OCI-LY7 (cell line): ENCODE results near the gene LPAR2. TPM values are rescaled to one million over a fixed set of nuclear protein-coding genes. Genes with fewer than 3 reads are reported as not detected.

Experiments used
- BruUV-seq: library from RNA; stranded (reverse); fragments of 400-500 nt; replicated peaks from 2 replicates; lab custom pipeline; 2021; lab: Mats Ljungman, UMichigan
- CTCF ChIA-PET: fragments of 300-600 bp; sonication (Branson Sonifier 250); formaldehyde crosslinking; loops from one replicate; lab custom pipeline; 2022; ENCODE audit warnings: antibody characterized with exemption; ENCODE audit not compliant: unreplicated experiment; lab: Charles Lee
- POLR2A ChIA-PET: fragments of 300-600 bp; sonication (Branson Sonifier 250); formaldehyde crosslinking; loops from one replicate; lab custom pipeline; 2022; ENCODE audit warnings: antibody characterized with exemption; lab: Charles Lee
- DNase-seq: peaks from one replicate; pipeline ENCODE4 v3.0.0-alpha.2; 2015; ENCODE audit warnings: low spot score
- H2AFZ ChIP-seq: fragments of 200-600 bp; sonication (generic), shearing (Covaris generic); 2 replicates; pipeline ENCODE4 v1.6.1; 2014; ENCODE audit warnings: mild to moderate bottlenecking, antibody characterized with exemption, low read length, moderate library complexity
- H3K27ac ChIP-seq: fragments of 200-600 bp; sonication (generic); 2 replicates; pipeline ENCODE4 v1.5.1; 2014; ENCODE audit warnings: mixed run types, low read depth, mild to moderate bottlenecking, moderate library complexity, low read length, inconsistent platforms; ENCODE audit not compliant: poor library complexity, severe bottlenecking
- H3K36me3 ChIP-seq: fragments of 200-600 bp; sonication (generic); 2 replicates; pipeline ENCODE4 v1.6.1; 2014; ENCODE audit warnings: mild to moderate bottlenecking, antibody characterized with exemption, low read length, moderate library complexity, mixed read lengths; ENCODE audit not compliant: insufficient read depth
- H3K4me1 ChIP-seq: fragments of 200-600 bp; sonication (generic); 2 replicates; pipeline ENCODE4 v1.5.1; 2014; ENCODE audit warnings: mild to moderate bottlenecking, low read length; ENCODE audit not compliant: insufficient read depth, poor library complexity, severe bottlenecking
- H3K4me2 ChIP-seq: fragments of 200-600 bp; sonication (generic); 2 replicates; pipeline ENCODE4 v1.6.1; 2014; ENCODE audit warnings: mild to moderate bottlenecking, low read length
- H3K4me3 ChIP-seq: fragments of 200-600 bp; sonication (generic); 2 replicates; pipeline ENCODE4 v1.5.1; 2014; ENCODE audit warnings: mild to moderate bottlenecking, low read depth, low read length; ENCODE audit not compliant: poor library complexity, severe bottlenecking
- H3K79me2 ChIP-seq: fragments of 200-600 bp; sonication (generic); 2 replicates; pipeline ENCODE4 v1.6.1; 2016; ENCODE audit warnings: low read depth, mild to moderate bottlenecking, low read length, moderate library complexity, mixed read lengths; ENCODE audit not compliant: insufficient read depth
- H3K9me2 ChIP-seq: fragments of 200-600 bp; sonication (generic); 2 replicates; pipeline ENCODE4 v1.6.1; 2016; ENCODE audit warnings: mild to moderate bottlenecking, low read length, mixed read lengths; ENCODE audit not compliant: insufficient read depth
- H3K9me3 ChIP-seq: fragments of 200-600 bp; sonication (generic); 2 replicates; pipeline ENCODE4 v1.6.1; 2014; ENCODE audit warnings: mild to moderate bottlenecking, mixed run types, low read length, mixed read lengths
- H4K20me1 ChIP-seq: fragments of 200-600 bp; sonication (generic); 2 replicates; pipeline ENCODE4 v1.6.1; 2014; ENCODE audit warnings: mild to moderate bottlenecking, antibody characterized with exemption, low read length, moderate library complexity, mixed read lengths; ENCODE audit not compliant: insufficient read depth
- EZH2phosphoT487 ChIP-seq: fragments of 200-600 bp; sonication (generic); IDR thresholded peaks from 2 replicates; pipeline ENCODE4 v1.6.1; 2018; ENCODE audit warnings: low read depth, borderline replicate concordance, mild to moderate bottlenecking, mixed run types, antibody characterized with exemption, low read length, moderate library complexity, mixed read lengths
- intact Hi-C: fragments of 100-400 bp; cut with micrococcal nuclease; formaldehyde crosslinking; loops from one replicate; pipeline ENCODE4 v1.10.0; 2022; ENCODE audit not compliant: unreplicated experiment
- total RNA-seq, 2 experiments: library from RNA; depleted of rRNA in 1 of 2; stranded (reverse); fragments of >200 nt in 1 of 2; shearing (Covaris generic) in 1 of 2; gene quantifications; 2 replicates each; pipeline ENCODE4 v1.2.3, GENCODE V29; 2014 to 2022
- TF ChIP-seq, protein P1 (sequence below): fragments of 200-600 bp; sonication (generic); conservative IDR thresholded peaks from 2 replicates; pipeline ENCODE4 v1.5.1; 2014; ENCODE audit warnings: mild to moderate bottlenecking, antibody characterized with exemption, low read length, moderate library complexity, mixed read lengths

LPAR2 gene
- total RNA-seq, 2 experiments from 2014 or later = 12.4 to 18.4 TPM

DNA sequence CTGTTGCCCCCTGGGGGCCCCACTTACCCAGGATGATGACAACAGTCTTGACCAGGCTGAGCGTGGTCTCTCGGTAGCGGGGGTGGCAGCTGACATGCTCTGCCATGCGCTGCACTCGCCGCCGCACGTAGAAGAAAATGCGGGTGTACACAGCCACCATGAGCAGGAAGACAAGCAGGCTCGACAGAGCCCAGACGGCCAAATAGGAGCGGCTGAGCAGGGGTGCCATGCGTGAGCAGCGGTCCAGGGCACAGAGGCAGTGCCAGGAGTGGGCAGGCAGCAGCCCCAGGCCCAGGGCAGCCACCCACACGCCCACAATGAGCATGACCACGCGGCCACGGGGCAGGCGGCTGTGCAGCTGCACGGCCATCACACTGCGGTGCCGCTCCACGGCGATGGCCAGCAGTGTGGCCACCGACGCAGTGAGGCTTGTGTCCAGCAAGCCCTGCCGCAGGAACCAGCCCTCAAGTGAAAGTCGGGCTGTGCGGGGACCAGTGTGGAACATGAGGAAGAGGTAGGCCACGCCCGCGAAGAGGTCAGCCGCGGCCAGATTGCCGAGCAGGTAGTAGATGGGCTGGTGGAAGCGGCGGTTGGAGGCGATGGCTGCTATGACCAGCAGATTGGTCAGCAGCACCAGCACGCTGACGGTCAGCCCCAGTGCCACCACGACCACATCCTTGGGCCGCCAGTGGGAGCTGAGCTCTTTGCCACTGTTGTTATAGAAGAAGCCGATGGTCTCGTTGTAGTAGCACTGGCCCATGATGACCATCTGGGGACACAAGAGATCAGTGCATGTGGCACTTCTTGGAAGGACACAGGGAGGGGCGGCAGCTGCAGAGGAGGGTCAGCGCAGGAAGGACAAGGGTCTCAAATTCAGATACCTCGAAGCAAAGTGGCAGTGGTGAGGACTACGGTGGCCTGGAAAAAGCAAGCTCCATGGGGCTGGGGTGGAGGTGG is 1.2 kb downstream of the LPAR2 start:
- Histone ChIP-seq H3K4me2 (peak overlapping the region; percentile 81), H3K27ac (no peak overlapping the region), H4K20me1 (no peaks in the 10 kb centered on the region), H3K9me2 (no peaks in the 10 kb centered on the region), H3K36me3 (peaks cover 22% of the 10 kb centered on the region; the same call in 1 of the 2 replicates), H3K4me1 (peaks cover 18% of the 10 kb centered on the region), H3K9me3 (no peaks in the 10 kb centered on the region), H2AFZ (no peak overlapping the region), H3K4me3 (peak overlapping the region; percentile 70), H3K79me2 (no peaks in the 10 kb centered on the region)
- no TSS peak for BruUV-seq
- ChIA-PET POLR2A (interaction anchor here (0.6 to 1.0 kb wide), 2 partner anchors 39 to 42 kb away, joined by 3 to 4 read pairs; no protein-coding TSS in a partner anchor), CTCF (no interaction called here)
- no peak for DNase-seq
- intact Hi-C loops = no loop called here
- TF ChIP-seq, protein P1, sequence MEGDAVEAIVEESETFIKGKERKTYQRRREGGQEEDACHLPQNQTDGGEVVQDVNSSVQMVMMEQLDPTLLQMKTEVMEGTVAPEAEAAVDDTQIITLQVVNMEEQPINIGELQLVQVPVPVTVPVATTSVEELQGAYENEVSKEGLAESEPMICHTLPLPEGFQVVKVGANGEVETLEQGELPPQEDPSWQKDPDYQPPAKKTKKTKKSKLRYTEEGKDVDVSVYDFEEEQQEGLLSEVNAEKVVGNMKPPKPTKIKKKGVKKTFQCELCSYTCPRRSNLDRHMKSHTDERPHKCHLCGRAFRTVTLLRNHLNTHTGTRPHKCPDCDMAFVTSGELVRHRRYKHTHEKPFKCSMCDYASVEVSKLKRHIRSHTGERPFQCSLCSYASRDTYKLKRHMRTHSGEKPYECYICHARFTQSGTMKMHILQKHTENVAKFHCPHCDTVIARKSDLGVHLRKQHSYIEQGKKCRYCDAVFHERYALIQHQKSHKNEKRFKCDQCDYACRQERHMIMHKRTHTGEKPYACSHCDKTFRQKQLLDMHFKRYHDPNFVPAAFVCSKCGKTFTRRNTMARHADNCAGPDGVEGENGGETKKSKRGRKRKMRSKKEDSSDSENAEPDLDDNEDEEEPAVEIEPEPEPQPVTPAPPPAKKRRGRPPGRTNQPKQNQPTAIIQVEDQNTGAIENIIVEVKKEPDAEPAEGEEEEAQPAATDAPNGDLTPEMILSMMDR = no peak

DNA sequence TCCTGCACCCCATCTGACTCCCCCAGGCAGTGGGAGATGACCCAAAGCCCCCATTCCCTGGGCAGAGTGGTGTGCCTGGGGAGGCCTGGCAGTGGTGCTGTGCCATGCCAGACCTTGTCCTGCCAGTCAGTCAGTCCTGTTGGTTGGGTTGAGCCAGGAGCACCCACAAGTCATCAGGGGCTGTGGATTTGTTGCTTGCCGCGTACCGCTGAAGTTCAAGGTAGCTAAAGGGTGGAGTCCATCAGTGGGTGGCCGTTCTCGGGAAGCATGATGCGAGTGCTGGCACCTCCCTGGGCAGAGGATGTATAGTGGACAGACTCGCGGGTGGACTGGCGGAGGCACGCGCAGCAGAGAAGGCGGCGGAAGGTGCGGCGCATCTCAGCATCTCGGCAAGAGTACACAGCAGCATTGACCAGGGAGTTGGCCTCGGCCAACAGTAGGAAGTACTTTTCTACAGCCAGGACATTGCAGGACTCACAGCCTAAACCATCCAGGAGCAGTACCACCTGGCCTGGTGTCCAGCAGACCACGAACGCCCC is 3.9 kb downstream of the LPAR2 start:
- intact Hi-C loops = no loop called here
- TF ChIP-seq, protein P1 = no peak
- no peak for TF ChIP-seq EZH2phosphoT487
- ChIA-PET CTCF (no interaction called here), POLR2A (no interaction called here)
- Histone ChIP-seq H3K4me3 (no peak overlapping the region), H3K4me2 (no peak overlapping the region), H4K20me1 (no peaks in the 10 kb centered on the region), H3K9me3 (no peaks in the 10 kb centered on the region), H3K79me2 (no peaks in the 10 kb centered on the region), H3K36me3 (no peaks in the 10 kb centered on the region), H3K4me1 (peaks cover 20% of the 10 kb centered on the region), H2AFZ (no peak overlapping the region), H3K9me2 (no peaks in the 10 kb centered on the region), H3K27ac (no peak overlapping the region)
- no peak for DNase-seq
- no TSS peak for BruUV-seq

DNA sequence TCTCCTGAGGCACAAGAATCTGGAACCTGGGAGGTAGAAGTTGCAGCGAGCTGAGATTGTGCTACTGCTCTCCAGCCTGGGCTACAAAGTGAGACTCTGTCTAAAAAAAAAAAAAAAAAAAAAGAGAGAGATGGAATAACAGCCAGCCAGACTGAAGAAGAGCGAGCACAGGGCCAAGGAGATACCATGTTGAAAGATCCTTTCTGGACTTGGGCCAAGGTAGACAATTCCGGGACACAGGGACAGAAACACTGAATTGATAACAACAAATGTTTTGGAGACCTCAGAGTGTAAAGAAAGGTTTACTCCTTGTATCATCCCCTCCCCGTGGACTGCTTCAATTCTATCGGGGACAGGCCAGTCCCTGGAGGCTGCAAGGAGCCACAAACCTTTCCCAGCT is 4.6 kb downstream of the LPAR2 start:
- Histone ChIP-seq H4K20me1 (no peaks in the 10 kb centered on the region), H3K9me3 (no peaks in the 10 kb centered on the region), H3K4me1 (peaks cover 19% of the 10 kb centered on the region), H3K36me3 (no peaks in the 10 kb centered on the region), H3K9me2 (no peaks in the 10 kb centered on the region), H3K79me2 (no peaks in the 10 kb centered on the region), H3K27ac (no peak overlapping the region), H2AFZ (no peak overlapping the region), H3K4me2 (no peak overlapping the region), H3K4me3 (no peak overlapping the region)
- intact Hi-C loops = no loop called here
- ChIA-PET POLR2A (no interaction called here), CTCF (no interaction called here)
- DNase-seq = no peak
- BruUV-seq = no TSS peak
- TF ChIP-seq, protein P1 = no peak
- no peak for TF ChIP-seq EZH2phosphoT487
